Urinary bladder (tissue), 4 donors: ENCODE data around the gene NAA16. TPM values are rescaled to one million over a fixed set of nuclear protein-coding genes. Genes with fewer than 3 reads are reported as not detected.
A peak's percentile ranks its signal among the peaks of the same experiment; 100 is the strongest.

Source experiments
- DNase-seq: peaks from one replicate; pipeline ENCODE4 v3.0.0-alpha.2; 2015; ENCODE audit errors: extremely low spot score
- H3K27ac ChIP-seq: one replicate; pipeline ENCODE4 v1.5.1; 2013; ENCODE audit warnings: low read depth, mild to moderate bottlenecking, moderate library complexity
- H3K36me3 ChIP-seq: one replicate; pipeline ENCODE4 v1.6.1; 2013; ENCODE audit warnings: mild to moderate bottlenecking, moderate library complexity; ENCODE audit not compliant: insufficient read depth
- H3K4me1 ChIP-seq: one replicate; pipeline ENCODE4 v1.6.1; 2013; ENCODE audit warnings: mild to moderate bottlenecking, moderate library complexity; ENCODE audit not compliant: insufficient read depth
- H3K4me3 ChIP-seq: one replicate; pipeline ENCODE4 v1.5.1; 2013; ENCODE audit warnings: low read depth, low read length
- WGBS: extraction: QIAGEN DNeasy Blood & Tissue Kit; methylation state at CpG from one replicate; pipeline ENCODE4 v1.1.7; 2013; 5-methylcytosine and 5-hydroxymethylcytosine counted together
- polyA plus RNA-seq: library from polyadenylated mRNA; stranded (reverse); fragments of 200-250 nt; gene quantifications from one replicate; pipeline ENCODE4 v1.2.3, GENCODE V29; 2013
- total RNA-seq: library from RNA; depleted of rRNA; stranded (reverse); fragments of >200 nt; gene quantifications from one replicate; pipeline ENCODE4 v1.2.3, GENCODE V29; 2014
- donor health status: healthy with polysubstance abuse.
- donor health status: healthy.

Gene NAA16
- total and polyA plus RNA-seq, 2 donors: 10.6 to 53.8 TPM

DNA sequence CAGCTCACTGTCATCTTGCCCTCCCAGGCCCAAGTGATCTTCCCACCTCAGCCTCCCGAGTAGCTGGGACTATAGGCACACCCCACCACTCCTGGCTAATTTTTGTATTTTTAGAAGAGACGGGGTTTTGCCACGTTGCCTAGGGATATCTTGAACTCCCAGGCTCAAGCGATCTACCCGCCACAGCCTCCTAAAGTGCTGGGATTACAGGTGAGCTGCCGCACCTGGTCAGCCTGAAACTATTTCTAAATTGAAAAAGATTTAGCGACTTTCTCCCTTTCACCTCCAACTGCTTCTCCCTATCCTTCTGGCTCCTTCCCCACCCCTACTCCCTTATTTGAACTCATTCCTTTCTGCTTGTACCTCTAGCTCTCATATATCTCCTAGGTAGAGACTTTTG lies 19.8 kb upstream of the NAA16 start:
- no peak for DNase-seq
- no peaks in the 10 kb centered on the region for H3K4me1 ChIP-seq
- no peak overlapping the region for H3K4me3 ChIP-seq
- H3K36me3 ChIP-seq: no peaks in the 10 kb centered on the region
- no peak overlapping the region for H3K27ac ChIP-seq
- WGBS: 95% methylated on average over 7 of the region's 7 CpGs

DNA sequence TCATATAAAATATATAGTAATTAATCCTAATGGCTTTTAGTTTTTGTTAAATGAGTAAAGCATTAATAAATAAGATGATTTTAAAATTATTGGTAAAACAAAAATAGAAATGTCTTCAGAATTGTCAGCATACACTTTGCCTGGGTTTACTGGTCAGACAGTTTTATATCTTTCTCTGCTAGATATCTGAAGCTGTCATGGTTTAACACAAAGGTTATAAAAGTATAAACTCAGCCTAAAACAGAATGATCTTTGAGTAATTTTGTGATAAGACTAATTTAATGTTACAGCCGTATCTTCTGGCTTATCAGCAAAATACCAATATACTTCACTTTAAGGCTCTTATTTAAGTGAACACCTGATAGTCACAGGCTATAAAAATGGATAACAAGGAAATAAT lies 17.8 kb upstream of the NAA16 start:
- Histone ChIP-seq H3K27ac (no peak overlapping the region), H3K4me1 (no peaks in the 10 kb centered on the region), H3K36me3 (no peaks in the 10 kb centered on the region), H3K4me3 (no peak overlapping the region)
- no peak for DNase-seq
- 68% methylated on average over 1 of the region's 1 CpG for whole genome bisulfite sequencing

GRCh38 chr13:41294914-41295313 lies 16.2 kb upstream of the NAA16 start:
- 99% methylated on average over 1 of the region's 1 CpG for WGBS
- Histone ChIP-seq H3K4me3 (no peak overlapping the region), H3K4me1 (no peaks in the 10 kb centered on the region), H3K36me3 (no peaks in the 10 kb centered on the region), H3K27ac (no peak overlapping the region)
- no peak for DNase-seq

- H3K4me1 ChIP-seq: no peaks in the 10 kb centered on the region
- H3K36me3 ChIP-seq: no peaks in the 10 kb centered on the region
- no peak overlapping the region for H3K27ac ChIP-seq
- DNase-seq: no peak
- H3K4me3 ChIP-seq: no peak overlapping the region
- WGBS: 93% methylated on average over 1 of the region's 1 CpG
Observed at GRCh38 chr13:41295973-41296372, 15.1 kb upstream of the NAA16 start.

- WGBS: 64% methylated on average over 3 of the region's 3 CpGs
- Histone ChIP-seq H3K27ac (no peak overlapping the region), H3K4me3 (no peak overlapping the region), H3K36me3 (no peaks in the 10 kb centered on the region), H3K4me1 (no peaks in the 10 kb centered on the region)
- no peak for DNase-seq
Observed at GRCh38 chr13:41296879-41297646, 14.0 kb upstream of the NAA16 start.

DNA sequence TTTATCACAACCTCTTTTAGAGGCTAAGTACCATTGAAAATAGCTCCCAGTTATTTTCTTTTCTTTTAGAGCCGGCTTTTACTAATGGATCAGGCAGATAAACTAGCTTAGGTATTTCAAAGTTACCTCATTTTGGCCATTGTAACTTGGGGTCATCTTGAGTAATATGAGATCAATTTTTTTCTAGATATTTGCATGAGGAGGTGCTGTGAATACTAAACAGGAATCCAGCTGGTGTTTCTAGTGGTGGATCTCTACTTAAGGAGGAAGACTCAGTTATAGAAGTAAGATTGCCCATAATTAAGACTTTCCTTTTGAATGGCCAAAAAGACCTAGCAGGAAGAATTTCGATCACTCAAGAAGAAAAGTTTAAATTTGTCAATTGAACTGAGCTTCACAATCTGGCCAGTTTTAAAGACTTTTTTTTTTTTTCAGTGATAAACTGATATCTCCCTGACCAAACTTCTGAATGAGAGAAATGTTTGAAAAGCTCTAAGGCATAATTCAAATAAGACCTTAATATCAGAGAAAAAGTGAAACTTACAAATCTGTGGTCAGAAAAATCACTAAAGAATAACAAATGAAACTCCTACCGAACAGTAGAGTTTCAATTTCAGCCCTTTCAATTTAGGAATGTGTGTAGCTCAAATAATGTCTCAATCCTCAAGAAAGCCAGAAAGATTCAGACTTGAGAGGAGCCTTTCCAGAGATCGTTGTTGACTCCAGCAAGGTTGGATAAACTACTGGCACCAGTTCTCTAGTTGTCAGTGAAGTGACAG lies 11.6 kb upstream of the NAA16 start:
- Histone ChIP-seq H3K4me3 (no peak overlapping the region), H3K4me1 (no peaks in the 10 kb centered on the region), H3K27ac (no peak overlapping the region), H3K36me3 (no peaks in the 10 kb centered on the region)
- no peak for DNase-seq
- WGBS: 89% methylated on average over 4 of the region's 4 CpGs

- Histone ChIP-seq H3K36me3 (no peaks in the 10 kb centered on the region), H3K27ac (no peak overlapping the region), H3K4me3 (no peak overlapping the region), H3K4me1 (no peaks in the 10 kb centered on the region)
- DNase-seq: no peak
- WGBS: 97% methylated on average over 3 of the region's 3 CpGs
Observed at GRCh38 chr13:41302743-41303142, 8.3 kb upstream of the NAA16 start.

GRCh38 chr13:41304551-41304950 lies 6.5 kb upstream of the NAA16 start:
- DNase-seq: no peak
- Histone ChIP-seq H3K36me3 (no peaks in the 10 kb centered on the region), H3K4me1 (no peaks in the 10 kb centered on the region), H3K4me3 (no peak overlapping the region), H3K27ac (no peak overlapping the region)

DNA sequence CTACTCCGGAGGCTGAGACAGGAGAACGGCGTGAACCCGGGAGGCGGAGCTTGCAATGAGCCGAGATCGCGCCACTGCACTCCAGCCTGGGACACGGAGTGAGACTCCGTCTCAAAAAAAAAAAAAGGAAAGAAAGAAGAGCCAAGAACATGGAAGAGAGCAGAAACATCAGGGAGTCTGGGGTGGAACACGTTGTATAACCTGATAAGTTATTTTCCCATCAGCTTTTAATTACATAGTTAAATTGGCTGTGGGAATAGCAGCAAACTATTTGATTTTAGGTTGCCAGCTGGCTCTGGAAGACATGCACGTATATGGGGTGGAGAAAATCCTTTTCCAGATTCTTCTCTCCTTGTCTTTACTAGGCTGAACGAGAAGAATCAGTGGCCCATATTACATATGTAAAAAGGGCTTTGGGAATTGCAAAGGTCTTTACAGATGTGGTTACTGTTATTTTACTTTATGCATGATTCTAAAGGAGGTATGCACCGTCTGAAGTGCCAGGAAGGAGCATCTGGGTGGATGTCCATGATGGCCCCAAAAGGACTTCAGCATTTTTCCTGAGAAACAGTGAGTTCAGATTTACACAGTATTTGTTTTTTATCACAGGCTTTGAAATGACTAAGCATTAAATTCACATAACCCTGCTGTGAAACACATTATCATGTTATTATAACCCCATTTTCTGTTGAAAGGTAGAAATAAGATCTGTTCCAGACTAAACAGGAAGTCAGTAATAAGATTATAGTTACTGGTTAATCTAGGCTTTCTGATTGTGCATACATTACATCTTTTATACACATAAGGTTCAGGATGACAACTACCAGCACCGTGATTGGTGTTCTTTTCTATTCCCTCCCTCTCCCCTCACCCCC lies 4.6 kb upstream of the NAA16 start:
- Histone ChIP-seq H3K36me3 (no peaks in the 10 kb centered on the region), H3K4me3 (no peak overlapping the region), H3K27ac (no peak overlapping the region), H3K4me1 (no peaks in the 10 kb centered on the region)
- DNase-seq: no peak
- 71% methylated on average over 15 of the region's 15 CpGs for WGBS

DNA sequence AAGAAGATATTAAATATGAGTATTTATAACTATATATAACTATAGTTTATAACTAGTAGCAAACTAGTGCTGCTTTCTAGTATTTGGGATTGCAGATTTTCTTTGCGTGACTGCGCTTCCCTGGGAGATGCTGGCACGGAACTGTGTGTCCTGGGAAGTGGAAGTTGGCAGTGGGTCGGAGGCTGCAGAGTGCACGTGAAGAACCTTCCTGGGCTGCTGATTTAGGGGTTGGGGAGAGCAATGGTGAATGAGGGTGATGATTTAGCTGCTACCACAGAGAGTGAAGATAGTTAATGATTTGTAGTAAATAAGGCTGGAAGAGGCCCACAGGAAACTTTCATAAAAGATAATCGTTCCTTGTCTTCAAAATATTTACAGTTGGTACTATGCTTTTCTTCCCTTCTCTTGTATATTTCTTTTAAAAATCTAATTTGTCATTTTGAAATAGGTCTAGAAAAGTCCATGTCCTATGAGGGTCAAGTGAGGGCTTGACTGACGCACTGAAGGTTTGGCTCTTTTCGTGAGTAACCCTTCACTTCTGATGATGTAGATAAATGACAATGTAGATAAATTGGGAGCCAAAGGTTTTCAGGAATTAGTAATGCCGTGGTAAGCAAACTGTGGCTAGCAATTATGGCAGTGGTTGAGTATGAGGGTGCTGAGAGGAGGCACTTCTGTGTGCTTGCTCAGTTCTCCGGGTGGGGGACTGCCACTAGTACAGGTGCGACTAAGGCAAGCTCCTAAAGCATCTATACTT lies 3.0 kb upstream of the NAA16 start:
- Histone ChIP-seq H3K27ac (no peak overlapping the region), H3K4me3 (no peak overlapping the region), H3K36me3 (no peaks in the 10 kb centered on the region), H3K4me1 (no peaks in the 10 kb centered on the region)
- WGBS: 85% methylated on average over 11 of the region's 11 CpGs
- DNase-seq: no peak

GRCh38 chr13:41311406-41312175 lies 524 bp downstream of the NAA16 start:
- no peaks in the 10 kb centered on the region for H3K4me1 ChIP-seq
- under 1% methylated on average over 73 of the region's 73 CpGs for WGBS
- DNase-seq: no peak
- H3K27ac ChIP-seq: peak overlapping the region; percentile 85
- H3K4me3 ChIP-seq: peak overlapping the region; percentile 94
- no peaks in the 10 kb centered on the region for H3K36me3 ChIP-seq

DNA sequence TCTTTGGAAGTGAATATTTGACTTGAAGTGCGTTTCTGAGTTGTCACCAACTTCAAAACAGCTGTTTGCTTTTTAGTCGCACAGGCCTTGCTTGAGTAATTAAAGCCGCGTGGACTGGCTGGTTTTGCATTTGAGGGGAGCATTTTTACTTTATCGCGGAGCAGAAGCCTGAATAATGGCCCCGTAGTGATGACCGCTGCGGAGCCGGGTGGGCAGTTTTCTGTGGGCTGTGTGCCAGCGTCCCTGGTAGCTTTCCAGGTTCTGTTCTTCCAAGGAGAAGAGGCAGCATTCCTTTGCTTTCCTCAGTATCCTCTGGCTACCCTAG lies 1.1 kb downstream of the NAA16 start:
- under 1% methylated on average over 11 of the region's 11 CpGs for WGBS
- Histone ChIP-seq H3K36me3 (no peaks in the 10 kb centered on the region), H3K4me3 (peak overlapping the region; percentile 94), H3K4me1 (no peaks in the 10 kb centered on the region), H3K27ac (peak overlapping the region; percentile 41)
- DNase-seq: no peak
